Activated CD4-positive, alpha-beta memory T cell treated with anti-CD3 and anti-CD28 coated beads for 36 hours (primary cell): ENCODE results near the gene KDM8. TPM values are rescaled to one million over a fixed set of nuclear protein-coding genes. Genes with fewer than 3 reads are reported as not detected.
"Not testable (repeated sequence)": the region's sequence is repeated elsewhere in the genome, so short reads cannot be mapped to it uniquely, and the experiment has no call there.

Experiments
- CTCF ChIA-PET: fragments of 350-600 bp; sonication (Branson Sonifier 250); formaldehyde crosslinking; loops from one replicate; lab custom pipeline; 2021; ENCODE audit warnings: antibody characterized with exemption, inconsistent platforms; lab: Charles Lee
- POLR2A ChIA-PET: fragments of 350-600 bp; sonication (Branson Sonifier 250); formaldehyde crosslinking; loops from one replicate; lab custom pipeline; 2021; ENCODE audit warnings: antibody characterized with exemption; lab: Charles Lee
- DNase-seq: peaks from one replicate; pipeline ENCODE4 v3.0.0-alpha.2; 2020
- H3K27ac Mint-ChIP-seq: one replicate; pipeline ENCODE4 v1.8.0; 2021; ENCODE audit warnings: mixed read lengths
- H3K27me3 Mint-ChIP-seq: one replicate; pipeline ENCODE4 v1.8.0; 2021; ENCODE audit warnings: mixed read lengths
- H3K36me3 Mint-ChIP-seq: one replicate; pipeline ENCODE4 v1.8.0; 2021; ENCODE audit warnings: mixed read lengths
- H3K4me1 Mint-ChIP-seq: one replicate; pipeline ENCODE4 v1.8.0; 2021; ENCODE audit warnings: low read depth, mixed read lengths
- H3K4me3 Mint-ChIP-seq: one replicate; pipeline ENCODE4 v1.8.0; 2021; ENCODE audit warnings: mild to moderate bottlenecking, mixed read lengths
- H3K9me3 Mint-ChIP-seq: one replicate; pipeline ENCODE4 v1.8.0; 2021; ENCODE audit warnings: mixed read lengths
- intact Hi-C: fragments of 100-400 bp; cut with micrococcal nuclease; formaldehyde crosslinking; loops from one replicate; pipeline ENCODE4 v1.15.1; 2023
- total RNA-seq, 2 experiments: library from RNA; stranded (reverse); gene quantifications; one replicate each; pipeline ENCODE4 v1.2.3, GENCODE V29; 2021

KDM8 gene
- total RNA-seq, 2 experiments from 2014 or later = 8.7 to 9.7 TPM

GRCh38 chr16:27246439-27246838 is 43.1 kb downstream of the KDM8 start:
- Mint-ChIP-seq H3K36me3 (peaks cover 31% of the 10 kb centered on the region), H3K4me1 (peaks cover 79% of the 10 kb centered on the region), H3K9me3 (no peaks in the 10 kb centered on the region), H3K4me3 (no peak overlapping the region), H3K27ac (peak overlapping the region; percentile 83), H3K27me3 (no peaks in the 10 kb centered on the region)
- POLR2A ChIA-PET = no interaction called here
- DNase-seq = peak; percentile 8
- CTCF ChIA-PET = interaction anchor here (3.7 kb wide), 1 partner anchor 11 kb away, joined by 26 read pairs; no protein-coding TSS in a partner anchor
- intact Hi-C loops = loop anchor here (1.0 kb wide), 3 partner anchors 8 to 72 kb away; no protein-coding TSS in a partner anchor

GRCh38 chr16:27247076-27247475 is 43.8 kb downstream of the KDM8 start:
- intact Hi-C loops, H3K4me3 Mint-ChIP-seq, POLR2A ChIA-PET, DNase-seq, CTCF ChIA-PET, H3K27me3 Mint-ChIP-seq, H3K9me3 Mint-ChIP-seq: not testable (repeated sequence)
- peaks cover 35% of the 10 kb centered on the region for H3K36me3 Mint-ChIP-seq
- peak overlapping the region; percentile 83 for H3K27ac Mint-ChIP-seq
- H3K4me1 Mint-ChIP-seq = peaks cover 83% of the 10 kb centered on the region

GRCh38 chr16:27248036-27248435 is 44.7 kb downstream of the KDM8 start:
- intact Hi-C loops = no loop called here
- Mint-ChIP-seq H3K27me3 (no peaks in the 10 kb centered on the region), H3K36me3 (peaks cover 37% of the 10 kb centered on the region), H3K27ac (no peak overlapping the region), H3K4me1 (peaks cover 82% of the 10 kb centered on the region), H3K4me3 (no peak overlapping the region), H3K9me3 (no peaks in the 10 kb centered on the region)
- ChIA-PET POLR2A (no interaction called here), CTCF (interaction anchor here (4.7 kb wide), 1 partner anchor 13 kb away, joined by 29 read pairs; no protein-coding TSS in a partner anchor)
- DNase-seq = no peak

- Mint-ChIP-seq H3K4me1 (peaks cover 83% of the 10 kb centered on the region), H3K36me3 (peaks cover 37% of the 10 kb centered on the region)
- CTCF ChIA-PET = interaction anchor here (4.7 kb wide), 1 partner anchor 14 kb away, joined by 29 read pairs; no protein-coding TSS in a partner anchor
- H3K27ac Mint-ChIP-seq, H3K9me3 Mint-ChIP-seq, H3K4me3 Mint-ChIP-seq, H3K27me3 Mint-ChIP-seq, POLR2A ChIA-PET, intact Hi-C loops: not testable (repeated sequence)
- DNase-seq = peak; percentile 4
Observed at GRCh38 chr16:27248886-27249285, 45.6 kb downstream of the KDM8 start.

- no peaks in the 10 kb centered on the region for H3K9me3 Mint-ChIP-seq
- intact Hi-C loops = loop anchor here (5.0 kb wide), 2 partner anchors 116 to 156 kb away; no protein-coding TSS in a partner anchor
- peak overlapping the region; percentile 3 for H3K27ac Mint-ChIP-seq
- H3K4me3 Mint-ChIP-seq = no peak overlapping the region
- H3K27me3 Mint-ChIP-seq = no peaks in the 10 kb centered on the region
- DNase-seq = peak; percentile 49
- H3K36me3 Mint-ChIP-seq = peaks cover 46% of the 10 kb centered on the region
- ChIA-PET POLR2A (interaction anchor here (1.1 to 1.6 kb wide), 4 partner anchors 11 to 65 kb away, joined by 3 to 5 read pairs (median 4); no protein-coding TSS in a partner anchor), CTCF (interaction anchor here (1.2 to 4.7 kb wide), 3 partner anchors 17 to 116 kb away, joined by 3 to 29 read pairs (median 3); no protein-coding TSS in a partner anchor)
- H3K4me1 Mint-ChIP-seq = peaks cover 82% of the 10 kb centered on the region
Observed at GRCh38 chr16:27251541-27252205, 48.3 kb downstream of the KDM8 start.

- intact Hi-C loops = loop anchor here (5.0 kb wide), 2 partner anchors 115 to 155 kb away; no protein-coding TSS in a partner anchor
- POLR2A ChIA-PET = interaction anchor here (0.6 to 2.6 kb wide), 7 partner anchors 12 to 66 kb away, joined by 3 to 28 read pairs (median 4); no protein-coding TSS in a partner anchor
- Mint-ChIP-seq H3K4me3 (no peak overlapping the region), H3K36me3 (peaks cover 45% of the 10 kb centered on the region), H3K9me3 (no peaks in the 10 kb centered on the region), H3K4me1 (peaks cover 81% of the 10 kb centered on the region), H3K27ac (peak overlapping the region; percentile 3), H3K27me3 (no peaks in the 10 kb centered on the region)
- CTCF ChIA-PET = interaction anchor here (0.7 to 4.7 kb wide), 4 partner anchors 17 to 103 kb away, joined by 3 to 29 read pairs (median 12); no protein-coding TSS in a partner anchor
- no peak for DNase-seq
Observed at GRCh38 chr16:27252206-27252585, 48.9 kb downstream of the KDM8 start.

GRCh38 chr16:27253526-27253930 is 50.2 kb downstream of the KDM8 start:
- Mint-ChIP-seq H3K4me1 (peaks cover 86% of the 10 kb centered on the region), H3K4me3 (peak overlapping the region; percentile 47), H3K27ac (peak overlapping the region; percentile 90), H3K9me3 (no peaks in the 10 kb centered on the region), H3K36me3 (peaks cover 44% of the 10 kb centered on the region), H3K27me3 (no peaks in the 10 kb centered on the region)
- CTCF ChIA-PET = interaction anchor here (1.4 to 3.0 kb wide), 2 partner anchors 19 to 114 kb away, joined by 5 to 21 read pairs; no protein-coding TSS in a partner anchor
- intact Hi-C loops = loop anchor here (5.0 kb wide), 2 partner anchors 114 to 154 kb away; no protein-coding TSS in a partner anchor
- DNase-seq = no peak
- POLR2A ChIA-PET = interaction anchor here (1.3 to 2.6 kb wide), 3 partner anchors 18 to 62 kb away, joined by 3 to 28 read pairs (median 4); no protein-coding TSS in a partner anchor

- peak overlapping the region; percentile 90 for H3K27ac Mint-ChIP-seq
- intact Hi-C loops = loop anchor here (1.0 to 5.0 kb wide), 5 partner anchors 8 to 153 kb away; partner anchors contain the start of gene NSMCE1
- peaks cover 39% of the 10 kb centered on the region for H3K36me3 Mint-ChIP-seq
- POLR2A ChIA-PET = interaction anchor here (0.9 to 2.6 kb wide), 5 partner anchors 13 to 85 kb away, joined by 3 to 28 read pairs (median 3); no protein-coding TSS in a partner anchor
- no peaks in the 10 kb centered on the region for H3K9me3 Mint-ChIP-seq
- no peaks in the 10 kb centered on the region for H3K27me3 Mint-ChIP-seq
- H3K4me1 Mint-ChIP-seq = peaks cover 88% of the 10 kb centered on the region
- CTCF ChIA-PET = interaction anchor here (1.4 to 3.0 kb wide), 4 partner anchors 16 to 113 kb away, joined by 5 to 21 read pairs (median 5); no protein-coding TSS in a partner anchor
- DNase-seq = no peak
- peak overlapping the region; percentile 40 for H3K4me3 Mint-ChIP-seq
Observed at GRCh38 chr16:27254262-27254811, 51.0 kb downstream of the KDM8 start.

- Mint-ChIP-seq H3K4me3 (no peak overlapping the region), H3K4me1 (peaks cover 79% of the 10 kb centered on the region), H3K27ac (no peak overlapping the region), H3K9me3 (no peaks in the 10 kb centered on the region), H3K36me3 (peaks cover 33% of the 10 kb centered on the region), H3K27me3 (no peaks in the 10 kb centered on the region)
- POLR2A ChIA-PET = no interaction called here
- CTCF ChIA-PET = interaction anchor here (0.6 to 1.3 kb wide), 2 partner anchors 22 to 25 kb away, joined by 3 to 4 read pairs; no protein-coding TSS in a partner anchor
- intact Hi-C loops = no loop called here
- DNase-seq = no peak
Observed at GRCh38 chr16:27256861-27257260, 53.5 kb downstream of the KDM8 start.

- peaks cover 32% of the 10 kb centered on the region for H3K36me3 Mint-ChIP-seq
- ChIA-PET POLR2A (no interaction called here), CTCF (interaction anchor here (0.6 to 1.3 kb wide), 2 partner anchors 22 to 25 kb away, joined by 3 to 4 read pairs; no protein-coding TSS in a partner anchor)
- H3K4me3 Mint-ChIP-seq = no peak overlapping the region
- no peak for DNase-seq
- peaks cover 79% of the 10 kb centered on the region for H3K4me1 Mint-ChIP-seq
- no peaks in the 10 kb centered on the region for H3K27me3 Mint-ChIP-seq
- H3K9me3 Mint-ChIP-seq = no peaks in the 10 kb centered on the region
- intact Hi-C loops = no loop called here
- no peak overlapping the region for H3K27ac Mint-ChIP-seq
Observed at GRCh38 chr16:27257271-27257670, 53.9 kb downstream of the KDM8 start.

- ChIA-PET CTCF (no interaction called here), POLR2A (no interaction called here)
- H3K4me3 Mint-ChIP-seq = no peak overlapping the region
- DNase-seq = no peak
- peaks cover 39% of the 10 kb centered on the region for H3K36me3 Mint-ChIP-seq
- intact Hi-C loops = no loop called here
- H3K27ac Mint-ChIP-seq = no peak overlapping the region
- no peaks in the 10 kb centered on the region for H3K9me3 Mint-ChIP-seq
- H3K27me3 Mint-ChIP-seq = no peaks in the 10 kb centered on the region
- peaks cover 81% of the 10 kb centered on the region for H3K4me1 Mint-ChIP-seq
Observed at GRCh38 chr16:27258241-27258734, 55.0 kb downstream of the KDM8 start.
